ENCODE data around the gene RPL38.

Gene RPL38

DNA sequence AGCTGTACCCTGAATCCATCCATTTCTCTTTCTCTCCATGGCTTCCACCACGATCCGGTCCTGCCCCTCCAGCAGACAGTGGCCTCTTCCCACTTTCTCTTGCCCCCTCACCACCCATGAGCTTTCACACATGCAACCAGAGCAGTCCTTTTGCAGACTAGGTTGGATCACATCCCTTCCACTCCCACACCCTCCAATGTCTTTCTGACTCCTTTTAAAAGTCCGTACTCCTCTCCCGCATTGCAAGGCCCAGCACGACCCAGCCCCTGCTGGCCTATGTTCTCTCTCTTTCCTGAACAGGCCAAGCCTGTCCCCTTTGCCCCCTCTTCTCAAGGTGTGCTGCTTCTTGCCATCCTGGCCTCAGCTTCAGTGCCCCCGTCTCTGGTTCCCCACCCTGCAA, 48.1 kb downstream of the RPL38 start:
- no peak overlapping the region for H3K9ac ChIP-seq (ENCODE audit: low read length)
- no peak overlapping the region for H3K4me3 ChIP-seq (ENCODE audit: low read depth, low read length)
- 0 out of 2 replicates have a peak, but pooled peaks cover 5% of the 10 kb centered on the region for H3K4me1 ChIP-seq (ENCODE audit: control insufficient read depth, insufficient read depth, low read length)
- H3K36me3 ChIP-seq (ENCODE audit: control insufficient read depth, insufficient read depth, low read length) = no peaks in the 10 kb centered on the region
- H3K27ac ChIP-seq (ENCODE audit: low read depth, low read length) = no peak overlapping the region
- H3K9me3 ChIP-seq (ENCODE audit: control insufficient read depth, insufficient read depth, low read depth, low read length) = peaks cover 5% of the 10 kb centered on the region; the same call in 1 of the 2 replicates
- H3K27me3 ChIP-seq (ENCODE audit: control insufficient read depth, insufficient read depth, low read length) = no peaks in the 10 kb centered on the region

DNA sequence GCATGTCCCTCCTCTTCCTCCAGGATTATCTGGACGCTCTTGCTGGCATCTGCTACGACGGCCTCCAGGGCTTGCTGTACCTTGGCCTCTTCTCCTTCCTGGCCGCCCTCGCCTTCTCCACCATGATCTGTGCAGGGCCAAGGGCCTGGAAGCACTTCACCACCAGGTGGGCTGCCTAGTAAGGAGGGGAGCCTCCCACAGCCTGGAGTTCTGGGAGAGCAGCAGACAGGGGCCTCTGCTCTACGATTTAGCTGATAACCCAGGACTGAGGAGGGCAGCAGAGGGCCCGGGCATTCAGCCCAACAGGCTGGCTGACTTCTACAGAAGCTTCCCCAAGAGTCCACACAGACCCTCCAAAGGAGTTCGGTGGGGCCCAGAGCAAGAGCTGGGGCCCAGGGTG, 48.7 kb downstream of the RPL38 start:
- no peak overlapping the region for H3K9ac ChIP-seq (ENCODE audit: low read length)
- H3K27me3 ChIP-seq (ENCODE audit: control insufficient read depth, insufficient read depth, low read length) = no peaks in the 10 kb centered on the region

DNA sequence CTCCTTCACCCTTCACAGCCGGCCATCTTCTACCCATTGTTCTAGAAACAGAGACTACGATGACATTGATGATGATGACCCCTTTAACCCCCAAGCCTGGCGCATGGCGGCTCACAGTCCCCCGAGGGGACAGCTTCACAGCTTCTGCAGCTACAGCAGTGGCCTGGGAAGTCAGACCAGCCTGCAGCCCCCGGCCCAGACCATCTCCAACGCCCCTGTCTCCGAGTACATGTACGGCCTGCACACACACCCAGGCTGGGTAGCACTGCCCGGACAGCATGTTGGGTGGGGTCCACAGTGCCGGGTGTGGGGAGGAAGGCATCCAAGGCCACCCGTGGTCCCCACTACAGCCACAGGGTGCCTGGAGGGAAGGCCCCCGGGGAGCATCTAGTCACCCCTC, 49.6 kb downstream of the RPL38 start:
- Histone ChIP-seq H3K9me3 (ENCODE audit: control insufficient read depth, insufficient read depth, low read depth, low read length) (no peaks in the 10 kb centered on the region), H3K9ac (ENCODE audit: low read length) (no peak overlapping the region), H3K27ac (ENCODE audit: low read depth, low read length) (no peak overlapping the region), H3K36me3 (ENCODE audit: control insufficient read depth, insufficient read depth, low read length) (no peaks in the 10 kb centered on the region), H3K27me3 (ENCODE audit: control insufficient read depth, insufficient read depth, low read length) (no peaks in the 10 kb centered on the region), H3K4me3 (ENCODE audit: low read depth, low read length) (no peak overlapping the region), H3K4me1 (ENCODE audit: control insufficient read depth, insufficient read depth, low read length) (0 out of 2 replicates have a peak, but pooled peaks cover 5% of the 10 kb centered on the region)

More for the DNA sequence above, 48.7 kb downstream of the RPL38 start:
- 0 out of 2 replicates have a peak, but pooled peaks cover 5% of the 10 kb centered on the region for H3K4me1 ChIP-seq (ENCODE audit: control insufficient read depth, insufficient read depth, low read length)
- H3K27ac ChIP-seq (ENCODE audit: low read depth, low read length) = no peak overlapping the region
- H3K36me3 ChIP-seq (ENCODE audit: control insufficient read depth, insufficient read depth, low read length) = no peaks in the 10 kb centered on the region
- peaks cover 1% of the 10 kb centered on the region; the same call in 1 of the 2 replicates for H3K9me3 ChIP-seq (ENCODE audit: control insufficient read depth, insufficient read depth, low read depth, low read length)
- H3K4me3 ChIP-seq (ENCODE audit: low read depth, low read length) = no peak overlapping the region

DNA sequence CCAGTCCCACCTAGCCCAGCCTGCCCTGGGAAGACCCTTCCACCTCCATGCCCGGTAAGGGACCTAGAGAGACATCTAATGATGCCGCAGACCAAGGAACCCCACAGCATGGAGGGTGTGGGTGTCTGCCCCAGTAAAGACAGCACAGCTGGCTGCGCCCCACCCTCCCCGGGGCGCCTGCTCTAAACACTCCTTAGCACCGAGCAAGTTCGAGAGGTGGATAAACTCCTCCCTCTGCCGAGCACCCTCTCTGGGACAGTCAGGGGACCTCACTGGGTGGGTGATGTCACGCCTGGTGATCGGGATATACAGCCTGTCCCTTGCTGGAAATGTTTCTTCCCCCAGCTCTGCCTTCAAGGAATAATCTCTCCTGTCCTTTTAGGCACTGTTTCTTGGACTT, 53.8 kb downstream of the RPL38 start:
- H3K27ac ChIP-seq (ENCODE audit: low read depth, low read length) = no peak overlapping the region
- H3K4me1 ChIP-seq (ENCODE audit: control insufficient read depth, insufficient read depth, low read length) = peaks cover 21% of the 10 kb centered on the region
- no peak overlapping the region for H3K4me3 ChIP-seq (ENCODE audit: low read depth, low read length)
- H3K27me3 ChIP-seq (ENCODE audit: control insufficient read depth, insufficient read depth, low read length) = no peaks in the 10 kb centered on the region
- H3K36me3 ChIP-seq (ENCODE audit: control insufficient read depth, insufficient read depth, low read length) = no peaks in the 10 kb centered on the region
- no peaks in the 10 kb centered on the region for H3K9me3 ChIP-seq (ENCODE audit: control insufficient read depth, insufficient read depth, low read depth, low read length)
- no peak overlapping the region for H3K9ac ChIP-seq (ENCODE audit: low read length)

DNA sequence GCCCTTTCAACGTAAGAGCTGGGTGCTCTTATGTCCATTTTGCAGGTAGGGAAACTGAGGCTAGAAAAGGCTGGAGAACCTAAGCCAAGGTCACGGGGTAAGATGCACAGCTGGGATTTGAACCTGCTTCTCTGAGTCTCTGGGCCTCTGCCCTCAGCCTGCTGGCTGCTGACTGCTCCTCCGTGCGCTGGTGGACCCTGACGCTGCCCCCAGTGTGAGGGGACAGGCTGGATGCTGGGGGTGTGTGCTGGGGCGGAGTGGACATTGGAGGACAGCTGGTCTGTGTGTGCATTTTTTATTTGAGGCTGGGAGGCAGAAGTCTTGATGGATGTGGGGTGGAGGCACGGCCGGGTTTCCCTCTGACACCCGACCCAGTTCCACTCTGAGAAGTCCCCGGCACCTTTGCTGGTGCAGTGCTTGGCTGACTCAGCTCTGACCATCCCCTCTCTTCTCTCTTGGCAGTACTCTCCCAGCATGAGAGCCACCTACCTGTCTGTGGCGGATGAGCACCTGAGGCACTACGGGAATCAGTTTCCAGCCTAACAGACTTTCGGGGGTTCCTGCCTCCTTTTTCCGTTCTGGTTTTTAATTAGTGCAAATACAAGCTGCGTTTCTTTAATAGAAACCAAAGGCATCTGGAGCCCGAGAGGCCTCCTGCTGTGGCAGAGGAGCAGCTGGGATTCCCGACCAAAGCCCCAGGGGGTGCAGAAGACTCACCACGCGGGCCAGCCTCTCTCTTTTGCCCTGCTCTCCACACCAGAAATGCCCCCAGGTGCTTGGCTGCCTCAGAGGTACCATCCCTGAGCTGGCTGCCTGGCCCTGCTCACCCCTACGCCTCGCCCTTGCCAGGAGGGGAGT, 56.4 kb downstream of the RPL38 start:
- Histone ChIP-seq H3K27ac (ENCODE audit: low read depth, low read length) (no peak overlapping the region), H3K4me3 (ENCODE audit: low read depth, low read length) (no peak overlapping the region), H3K36me3 (ENCODE audit: control insufficient read depth, insufficient read depth, low read length) (no peaks in the 10 kb centered on the region), H3K9ac (ENCODE audit: low read length) (no peak overlapping the region), H3K9me3 (ENCODE audit: control insufficient read depth, insufficient read depth, low read depth, low read length) (no peaks in the 10 kb centered on the region), H3K27me3 (ENCODE audit: control insufficient read depth, insufficient read depth, low read length) (no peaks in the 10 kb centered on the region), H3K4me1 (ENCODE audit: control insufficient read depth, insufficient read depth, low read length) (peaks cover 21% of the 10 kb centered on the region)

Measured in HUES6 (cell line).